ENCODE data around the gene PDS5A. TPM values are rescaled to one million over a fixed set of nuclear protein-coding genes. Genes with fewer than 3 reads are reported as not detected.
"Not testable (repeated sequence)": the region's sequence is repeated elsewhere in the genome, so short reads cannot be mapped to it uniquely, and the experiment has no call there.

PDS5A gene
- total and polyA plus RNA-seq, 10 donors = 17.9 to 90.7 (median 71.3) TPM

- WGBS, 5 donors = 89 to 98% (median 95%) methylated on average over 3 of the region's 3 CpGs
- Histone ChIP-seq H3K4me1 (no peaks in the 10 kb centered on the region), H3K36me3 (peaks cover 9 to 98% (median 82%) of the 10 kb centered on the region in 6 donors), H3K27ac (no peak overlapping the region), H3K9me3 (no peaks in the 10 kb centered on the region), H3K27me3 (replicated peaks in 1 of 7) (no peaks in the 10 kb centered on the region), H3K4me3 (no peak overlapping the region)
- DNase-seq = no peak
- intact Hi-C loops (cut with DNase I; ENCODE audit: low total_unique reads) = no loop called here
- TF ChIP-seq POLR2A (IDR thresholded peaks at IDR 0.05) (no peak), CTCF (IDR thresholded peaks at IDR 0.05 in 8 of 11, conservative IDR thresholded peaks at IDR 0.05 in 3 of 11) (no peak), POLR2AphosphoS5 (IDR thresholded peaks at IDR 0.05) (no peak)
These were observed 135.8 kb downstream of the PDS5A start for GRCh38 chr4:39841894-39842293.

GRCh38 chr4:39840516-39840915, 137.2 kb downstream of the PDS5A start:
- intact Hi-C loops (cut with DNase I; ENCODE audit: low total_unique reads); H3K27ac ChIP-seq; H3K9me3 ChIP-seq; H3K4me1 ChIP-seq; H3K27me3 ChIP-seq (replicated peaks in 1 of 7); DNase-seq; H3K4me3 ChIP-seq: not testable (repeated sequence)
- peak in 1 of 3 donors; percentile 20 for TF ChIP-seq POLR2AphosphoS5 (IDR thresholded peaks at IDR 0.05)
- H3K36me3 ChIP-seq = peaks cover 9 to 98% (median 86%) of the 10 kb centered on the region in 6 donors
- WGBS, 5 donors = 93 to 97% (median 96%) methylated on average over 14 of the region's 14 CpGs

DNA sequence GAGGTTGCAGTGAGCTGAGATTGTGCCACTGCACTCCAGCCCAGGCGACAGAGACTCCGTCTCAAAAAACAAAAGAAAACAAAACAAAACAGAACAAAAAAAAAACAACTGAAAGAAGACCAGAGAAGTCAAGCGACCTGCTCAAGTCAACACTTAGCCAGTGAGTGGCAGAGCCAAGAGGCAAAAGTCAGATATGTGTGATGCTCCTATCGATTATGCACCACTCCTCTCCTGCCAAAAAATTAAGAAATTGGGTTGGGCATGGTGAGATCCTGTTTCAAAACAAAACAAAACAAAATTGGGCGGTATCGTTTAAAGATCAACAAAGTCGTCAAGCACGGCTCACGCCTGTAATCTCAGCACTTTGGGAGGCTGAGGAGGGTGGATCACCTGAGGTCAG, 137.7 kb downstream of the PDS5A start:
- WGBS, 5 donors = 96 to 98% (median 96%) methylated on average over 9 of the region's 9 CpGs
- H3K36me3 ChIP-seq = peaks cover 9 to 98% (median 89%) of the 10 kb centered on the region in 6 donors
- H3K4me3 ChIP-seq = no peak overlapping the region
- H3K27ac ChIP-seq = no peak overlapping the region
- no peaks in the 10 kb centered on the region for H3K4me1 ChIP-seq
- H3K9me3 ChIP-seq = no peaks in the 10 kb centered on the region
- DNase-seq = no peak
- TF ChIP-seq CTCF (IDR thresholded peaks at IDR 0.05 in 8 of 11, conservative IDR thresholded peaks at IDR 0.05 in 3 of 11) = no peak
- no peak for TF ChIP-seq POLR2A (IDR thresholded peaks at IDR 0.05)
- TF ChIP-seq POLR2AphosphoS5 (IDR thresholded peaks at IDR 0.05) = no peak
- H3K27me3 ChIP-seq (replicated peaks in 1 of 7) = no peaks in the 10 kb centered on the region
- intact Hi-C loops (cut with DNase I; ENCODE audit: low total_unique reads) = no loop called here

DNA sequence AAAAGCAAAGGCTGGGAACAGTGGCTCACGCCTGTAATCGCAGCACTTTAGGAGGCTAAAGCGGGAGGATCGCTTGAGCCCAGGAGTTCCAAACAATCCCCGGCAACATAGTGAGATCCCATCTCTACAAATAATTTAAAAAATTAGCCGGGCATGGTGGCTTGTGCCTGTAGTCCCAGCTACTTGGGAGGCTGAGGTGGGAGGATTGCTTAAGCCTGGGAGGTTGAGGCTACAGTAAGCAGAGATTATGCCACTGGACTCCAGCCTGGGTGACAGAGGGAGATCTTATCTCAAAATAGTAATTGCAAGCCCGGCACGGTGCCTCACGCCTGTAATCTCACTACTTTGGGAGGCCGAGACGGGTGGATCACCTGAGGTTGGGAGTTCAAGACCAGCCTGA, 139.3 kb downstream of the PDS5A start:
- H3K4me1 ChIP-seq; H3K27ac ChIP-seq; H3K4me3 ChIP-seq; DNase-seq; intact Hi-C loops (cut with DNase I; ENCODE audit: low total_unique reads); H3K27me3 ChIP-seq (replicated peaks in 1 of 7); H3K9me3 ChIP-seq: not testable (repeated sequence)
- H3K36me3 ChIP-seq = peaks cover 9 to 98% (median 90%) of the 10 kb centered on the region in 6 donors
- WGBS, 5 donors = 93 to 98% (median 98%) methylated on average over 11 of the region's 11 CpGs

DNA sequence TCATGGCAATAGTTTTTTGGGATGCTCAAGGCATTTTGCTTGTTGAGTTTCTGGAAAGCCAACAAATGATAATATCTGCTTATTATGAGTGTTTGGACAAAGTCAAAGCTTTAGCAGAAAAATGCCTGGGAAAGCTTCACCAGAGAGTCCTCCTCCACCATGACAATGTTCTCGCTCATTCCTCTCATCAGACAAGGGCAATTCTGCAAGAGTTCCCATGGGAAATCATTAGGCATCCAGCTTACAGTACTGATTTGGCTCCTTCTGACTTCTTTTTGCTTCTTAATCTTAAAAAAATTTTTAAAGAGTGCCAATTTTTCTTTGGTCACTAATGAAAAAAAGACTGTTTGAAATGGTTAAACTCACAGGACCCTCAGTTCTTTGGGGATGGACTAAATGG, 143.4 kb downstream of the PDS5A start:
- Histone ChIP-seq H3K4me3 (no peak overlapping the region), H3K4me1 (no peaks in the 10 kb centered on the region), H3K9me3 (no peaks in the 10 kb centered on the region), H3K27ac (no peak overlapping the region), H3K36me3 (peaks cover 5 to 100% (median 79%) of the 10 kb centered on the region in 6 donors), H3K27me3 (replicated peaks in 1 of 7) (no peaks in the 10 kb centered on the region)
- intact Hi-C loops (cut with DNase I; ENCODE audit: low total_unique reads) = no loop called here
- TF ChIP-seq POLR2A (IDR thresholded peaks at IDR 0.05) (no peak), CTCF (IDR thresholded peaks at IDR 0.05 in 8 of 11, conservative IDR thresholded peaks at IDR 0.05 in 3 of 11) (no peak), POLR2AphosphoS5 (IDR thresholded peaks at IDR 0.05) (no peak)
- DNase-seq = no peak
- WGBS, 5 donors = 94 to 100% (median 96%) methylated on average over 1 of the region's 1 CpG
